Body of pancreas (tissue), 4 donors: Measurements from ENCODE around the gene BRICD5. TPM values are rescaled to one million over a fixed set of nuclear protein-coding genes. Genes with fewer than 3 reads are reported as not detected.

ENCODE experiments used
- ATAC-seq: fragments of 150-250 bp; one replicate; pipeline ENCODE4 v1.9.1; 2016
- DNase-seq, 4 donors: peaks; one replicate each; pipeline ENCODE4 v3.0.0-alpha.2; 2019
- H3K27ac ChIP-seq, 4 donors: fragments of 200-600 bp; sonication (generic); 1 replicate in 3 of 4; 2 replicates in 1 of 4; pipeline versions ENCODE4 v1.5.1 to v1.6.1; 2016 to 2019; ENCODE audit warnings: mild to moderate bottlenecking in 1 of 4, mixed read lengths in 1 of 4, moderate library complexity in 1 of 4
- H3K27me3 ChIP-seq, 2 donors: fragments of 200-600 bp; sonication (generic); one replicate each; pipeline ENCODE4 v1.6.0; 2016; ENCODE audit warnings: mild to moderate bottlenecking in 1 of 2
- H3K36me3 ChIP-seq, 2 donors: fragments of 200-600 bp; sonication (generic); replicated peaks in 1 of 2; 2 replicates each; pipeline ENCODE4 v1.5.1; 2016; ENCODE audit warnings: low read depth in 2 of 2; ENCODE audit not compliant: insufficient read depth in 1 of 2
- H3K4me1 ChIP-seq: fragments of 200-600 bp; sonication (generic); one replicate; pipeline ENCODE4 v1.6.0; 2016
- H3K4me3 ChIP-seq, 2 donors: fragments of 200-600 bp; sonication (generic); 1 replicate in 1 of 2; 2 replicates in 1 of 2; pipeline ENCODE4 v1.5.1; 2016 to 2019
- H3K9me3 ChIP-seq, 3 donors: fragments of 200-600 bp; sonication (generic); 1 replicate in 2 of 3; 2 replicates in 1 of 3; pipeline ENCODE4 v1.5.1; 2016
- CTCF ChIP-seq, 7 experiments: fragments of 450-650 bp in 4 of 7; fragments of 200-600 bp in 3 of 7; sonication (generic) in 3 of 7; IDR thresholded peaks; one replicate each; pipeline ENCODE4 v1.5.1; 2016 to 2019; ENCODE audit warnings: antibody characterized with exemption in 7 of 7
- POLR2A ChIP-seq, 3 donors: fragments of 450-650 bp; IDR thresholded peaks; one replicate each; pipeline ENCODE4 v1.6.1; 2016; ENCODE audit warnings: antibody characterized with exemption in 3 of 3, mild to moderate bottlenecking in 2 of 3
- WGBS, 2 donors: methylation state at CpG; one replicate each; pipeline ENCODE4 v1.1.5; 2017; 5-methylcytosine and 5-hydroxymethylcytosine counted together
- intact Hi-C: fragments of 100-400 bp; cut with DNase I; formaldehyde crosslinking; loops from one replicate; pipeline ENCODE4 v1.15.1; 2023
- total RNA-seq, 2 donors: library from RNA; depleted of rRNA; stranded (reverse); fragments of >200 nt; gene quantifications; one replicate each; pipeline ENCODE4 v1.1.0, GENCODE V29; 2016

The BRICD5 gene
- total RNA-seq, 2 donors from 2014 or later = 1.8 to 3.3 TPM

- 9 to 23% methylated on average over 11 to 65 of the region's 65 CpGs for WGBS, 2 donors
- no peak for DNase-seq
- ATAC-seq = peak; percentile 8
Observed at GRCh38 chr16:2237493-2238149, 27.0 kb upstream of the BRICD5 start.

GRCh38 chr16:2237102-2237482 is 26.4 kb upstream of the BRICD5 start:
- intact Hi-C loops = no loop called here
- Histone ChIP-seq H3K27ac (no peak overlapping the region), H3K4me1 (peaks cover 23% of the 10 kb centered on the region), H3K27me3 (peaks cover 0 to 5% of the 10 kb centered on the region in 2 donors), H3K4me3 (no peak overlapping the region), H3K36me3 (peaks cover 8 to 18% of the 10 kb centered on the region in 2 donors), H3K9me3 (no peaks in the 10 kb centered on the region)
- TF ChIP-seq POLR2A (IDR thresholded peaks at IDR 0.05) (no peak), CTCF (IDR thresholded peaks at IDR 0.05) (no peak)
- ATAC-seq (no peak), DNase-seq (no peak)
- 6 to 13% methylated on average over 7 to 37 of the region's 40 CpGs for WGBS, 2 donors

More at GRCh38 chr16:2237493-2238149, 27.0 kb upstream of the BRICD5 start:
- H3K9me3 ChIP-seq = no peaks in the 10 kb centered on the region
- peaks cover 23% of the 10 kb centered on the region for H3K4me1 ChIP-seq
- intact Hi-C loops = no loop called here
- H3K36me3 ChIP-seq = peaks cover 10 to 19% of the 10 kb centered on the region in 2 donors
- H3K27ac ChIP-seq = no peak overlapping the region
- peaks cover 0 to 5% of the 10 kb centered on the region in 2 donors for H3K27me3 ChIP-seq
- TF ChIP-seq CTCF (IDR thresholded peaks at IDR 0.05) (no peak), POLR2A (IDR thresholded peaks at IDR 0.05) (no peak)
- no peak overlapping the region for H3K4me3 ChIP-seq

- peak; percentile 21 for ATAC-seq
Observed at GRCh38 chr16:2236337-2237101, 25.9 kb upstream of the BRICD5 start, which contains the start of gene DNASE1L2. TSS of gene DNASE1L2 (plus strand) at chr16:2236444. CDS start at chr16:2236817, 373 bp downstream.

GRCh38 chr16:2235695-2236336 is 25.2 kb upstream of the BRICD5 start:
- Histone ChIP-seq H3K27ac (no peak overlapping the region), H3K4me1 (peaks cover 23% of the 10 kb centered on the region), H3K36me3 (peaks cover 8 to 24% of the 10 kb centered on the region in 2 donors), H3K27me3 (peaks cover 0 to 5% of the 10 kb centered on the region in 2 donors), H3K9me3 (no peaks in the 10 kb centered on the region), H3K4me3 (no peak overlapping the region)
- TF ChIP-seq POLR2A (IDR thresholded peaks at IDR 0.05) (no peak), CTCF (IDR thresholded peaks at IDR 0.05) (no peak)
- DNase-seq (no peak), ATAC-seq (no peak)
- intact Hi-C loops = no loop called here
- 76 to 82% methylated on average over 7 to 19 of the region's 19 CpGs for WGBS, 2 donors

More at GRCh38 chr16:2236337-2237101, 25.9 kb upstream of the BRICD5 start, which contains the start of gene DNASE1L2:
- Histone ChIP-seq H3K27me3 (peaks cover 0 to 5% of the 10 kb centered on the region in 2 donors), H3K27ac (no peak within 1 kb of the TSS), H3K4me1 (peaks cover 23% of the 10 kb centered on the region), H3K36me3 (peaks cover 8 to 21% of the 10 kb centered on the region in 2 donors), H3K9me3 (no peaks in the 10 kb centered on the region), H3K4me3 (no peak within 1 kb of the TSS)
- TF ChIP-seq POLR2A (IDR thresholded peaks at IDR 0.05) (no peak), CTCF (IDR thresholded peaks at IDR 0.05) (no peak)
- peak in 1 of 4 donors; percentile 41 for DNase-seq
- 4% methylated on average over 32 of the region's 64 CpGs; no CpG with 5 or more reads in 1 of the 2 donors for WGBS, 2 donors
- intact Hi-C loops = no loop called here
